Activated CD8-positive, alpha-beta T cell treated with anti-CD3 and anti-CD28 coated beads for 36 hours (primary cell): ENCODE data around the gene MED22. TPM values are rescaled to one million over a fixed set of nuclear protein-coding genes. Genes with fewer than 3 reads are reported as not detected.
A peak's percentile ranks its signal among the peaks of the same experiment; 100 is the strongest.

ENCODE experiments used
- ATAC-seq: fragments of 200-7000 bp; cut with Tn5 transposase; one replicate; pipeline ENCODE4 v1.10.0; 2021; ENCODE audit warnings: mild to moderate bottlenecking, moderate library complexity
- CTCF ChIA-PET: fragments of 350-600 bp; sonication (Branson Sonifier 250); formaldehyde crosslinking; loops from one replicate; lab custom pipeline; 2021; ENCODE audit warnings: antibody characterized with exemption; lab: Charles Lee
- POLR2A ChIA-PET: fragments of 350-600 bp; sonication (Branson Sonifier 250); formaldehyde crosslinking; loops from one replicate; lab custom pipeline; 2021; ENCODE audit warnings: antibody characterized with exemption; lab: Charles Lee
- DNase-seq: peaks from one replicate; pipeline ENCODE4 v3.0.0-alpha.2; 2020
- H3K27ac Mint-ChIP-seq: one replicate; pipeline ENCODE4 v1.8.0; 2021; ENCODE audit warnings: mild to moderate bottlenecking, mixed read lengths
- H3K27me3 Mint-ChIP-seq: one replicate; pipeline ENCODE4 v1.8.0; 2021; ENCODE audit warnings: mixed read lengths
- H3K36me3 Mint-ChIP-seq: one replicate; pipeline ENCODE4 v1.8.0; 2021; ENCODE audit warnings: low read depth, mixed read lengths
- H3K4me1 Mint-ChIP-seq: one replicate; pipeline ENCODE4 v1.8.0; 2021; ENCODE audit warnings: low read depth, mixed read lengths
- H3K4me3 Mint-ChIP-seq: one replicate; pipeline ENCODE4 v1.8.0; 2021; ENCODE audit warnings: mild to moderate bottlenecking, moderate library complexity, mixed read lengths
- H3K9me3 Mint-ChIP-seq: one replicate; pipeline ENCODE4 v1.8.0; 2021; ENCODE audit warnings: mixed read lengths
- intact Hi-C: fragments of 100-400 bp; cut with micrococcal nuclease; formaldehyde crosslinking; loops from one replicate; pipeline ENCODE4 v1.10.0; 2022
- total RNA-seq, 2 experiments: library from RNA; stranded (reverse); gene quantifications; one replicate each; pipeline ENCODE4 v1.2.3, GENCODE V29; 2021
- TF ChIP-seq, protein P1 (sequence below): fragments of 200-600 bp; IDR thresholded peaks from one replicate; pipeline ENCODE4 v1.8.0; 2022; ENCODE audit warnings: antibody characterized with exemption, mild to moderate bottlenecking

MED22 gene
- total RNA-seq, 2 experiments from 2014 or later, result 23.4 to 29.0 TPM

GRCh38 chr9:133374612-133375115 lies 26.7 kb upstream of the MED22 start:
- ATAC-seq (peak; percentile 19), DNase-seq (peak; percentile 62)
- POLR2A ChIA-PET, result interaction anchor here (0.9 to 28.8 kb wide), 9 partner anchors 9 to 42 kb away, joined by 3 to 872 read pairs (median 6); partner anchors contain the start of genes MED22, RPL7A, SURF1 and SURF2
- TF ChIP-seq, protein P1, sequence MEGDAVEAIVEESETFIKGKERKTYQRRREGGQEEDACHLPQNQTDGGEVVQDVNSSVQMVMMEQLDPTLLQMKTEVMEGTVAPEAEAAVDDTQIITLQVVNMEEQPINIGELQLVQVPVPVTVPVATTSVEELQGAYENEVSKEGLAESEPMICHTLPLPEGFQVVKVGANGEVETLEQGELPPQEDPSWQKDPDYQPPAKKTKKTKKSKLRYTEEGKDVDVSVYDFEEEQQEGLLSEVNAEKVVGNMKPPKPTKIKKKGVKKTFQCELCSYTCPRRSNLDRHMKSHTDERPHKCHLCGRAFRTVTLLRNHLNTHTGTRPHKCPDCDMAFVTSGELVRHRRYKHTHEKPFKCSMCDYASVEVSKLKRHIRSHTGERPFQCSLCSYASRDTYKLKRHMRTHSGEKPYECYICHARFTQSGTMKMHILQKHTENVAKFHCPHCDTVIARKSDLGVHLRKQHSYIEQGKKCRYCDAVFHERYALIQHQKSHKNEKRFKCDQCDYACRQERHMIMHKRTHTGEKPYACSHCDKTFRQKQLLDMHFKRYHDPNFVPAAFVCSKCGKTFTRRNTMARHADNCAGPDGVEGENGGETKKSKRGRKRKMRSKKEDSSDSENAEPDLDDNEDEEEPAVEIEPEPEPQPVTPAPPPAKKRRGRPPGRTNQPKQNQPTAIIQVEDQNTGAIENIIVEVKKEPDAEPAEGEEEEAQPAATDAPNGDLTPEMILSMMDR, result no peak
- intact Hi-C loops, result loop anchor here (10.0 kb wide), 1 partner anchor 110 kb away; no protein-coding TSS in a partner anchor
- Mint-ChIP-seq H3K4me3 (peak overlapping the region; percentile 99), H3K27ac (peak overlapping the region; percentile 98), H3K36me3 (peaks cover 50% of the 10 kb centered on the region), H3K27me3 (no peaks in the 10 kb centered on the region), H3K9me3 (no peaks in the 10 kb centered on the region), H3K4me1 (peaks cover 47% of the 10 kb centered on the region)
- CTCF ChIA-PET, result interaction anchor here (1.1 to 2.9 kb wide), 5 partner anchors 16 to 189 kb away, joined by 3 to 15 read pairs (median 7); partner anchors contain the start of genes MED22, RPL7A and SURF1

GRCh38 chr9:133372144-133372543 lies 24.2 kb upstream of the MED22 start:
- POLR2A ChIA-PET, result interaction anchor here (1.0 to 28.8 kb wide), 9 partner anchors 9 to 339 kb away, joined by 3 to 872 read pairs (median 5); partner anchors contain the start of genes MED22, REXO4, RPL7A and SURF1
- DNase-seq, result no peak
- H3K9me3 Mint-ChIP-seq, result no peaks in the 10 kb centered on the region
- intact Hi-C loops, result loop anchor here (10.0 kb wide), 1 partner anchor 113 kb away; no protein-coding TSS in a partner anchor
- peak overlapping the region; percentile 79 for H3K4me3 Mint-ChIP-seq
- ATAC-seq, result no peak
- peaks cover 68% of the 10 kb centered on the region for H3K36me3 Mint-ChIP-seq
- no peaks in the 10 kb centered on the region for H3K27me3 Mint-ChIP-seq
- TF ChIP-seq, protein P1, result no peak
- H3K27ac Mint-ChIP-seq, result peak overlapping the region; percentile 98
- CTCF ChIA-PET, result interaction anchor here (1.2 to 3.2 kb wide), 11 partner anchors 15 to 191 kb away, joined by 3 to 38 read pairs (median 5); partner anchors contain the start of genes MED22, RPL7A, SURF1 and SURF2
- peaks cover 62% of the 10 kb centered on the region for H3K4me1 Mint-ChIP-seq

GRCh38 chr9:133371261-133371711 lies 23.4 kb upstream of the MED22 start:
- DNase-seq (peak; percentile 93), ATAC-seq (peak; percentile 66)
- intact Hi-C loops, result loop anchor here (2.0 to 10.0 kb wide), 2 partner anchors 18 to 114 kb away; no protein-coding TSS in a partner anchor
- ChIA-PET CTCF (interaction anchor here (0.9 to 3.2 kb wide), 16 partner anchors 9 to 190 kb away, joined by 3 to 38 read pairs (median 6); partner anchors contain the start of genes MED22, RPL7A, SURF1 and SURF2), POLR2A (interaction anchor here (0.6 to 28.8 kb wide), 10 partner anchors 8 to 338 kb away, joined by 3 to 872 read pairs (median 5); partner anchors contain the start of genes CACFD1, MED22, REXO4 and RPL7A)
- Mint-ChIP-seq H3K4me3 (peak overlapping the region; percentile 79), H3K27ac (peak overlapping the region; percentile 98), H3K9me3 (no peaks in the 10 kb centered on the region), H3K27me3 (no peaks in the 10 kb centered on the region), H3K4me1 (peaks cover 63% of the 10 kb centered on the region), H3K36me3 (peaks cover 74% of the 10 kb centered on the region)
- TF ChIP-seq, protein P1, result peak; percentile 10

DNA sequence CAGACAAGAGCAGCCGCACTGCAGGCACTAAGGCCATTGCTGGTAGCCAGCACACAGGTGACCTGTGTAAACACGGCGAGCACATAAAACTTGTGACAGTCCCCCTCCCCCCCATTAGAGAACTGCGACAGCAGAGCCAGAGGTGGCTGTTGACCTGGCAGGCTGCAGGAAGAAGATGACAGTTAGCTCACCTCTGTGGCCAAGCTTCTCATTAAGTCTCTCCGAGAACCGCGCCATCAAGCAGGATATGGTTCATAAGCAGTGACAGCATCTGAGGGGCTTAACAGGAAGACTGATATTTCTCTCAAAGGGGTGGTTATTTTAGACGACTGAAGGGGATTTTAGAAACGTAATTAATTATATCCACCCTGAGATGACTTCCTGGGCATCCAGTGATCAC lies 22.8 kb upstream of the MED22 start:
- Mint-ChIP-seq H3K9me3 (no peaks in the 10 kb centered on the region), H3K27ac (peak overlapping the region; percentile 98), H3K4me3 (peak overlapping the region; percentile 79), H3K27me3 (no peaks in the 10 kb centered on the region), H3K36me3 (peaks cover 80% of the 10 kb centered on the region), H3K4me1 (peaks cover 66% of the 10 kb centered on the region)
- ChIA-PET CTCF (interaction anchor here (0.9 to 3.2 kb wide), 14 partner anchors 8 to 189 kb away, joined by 3 to 38 read pairs (median 6); partner anchors contain the start of genes SURF1 and SURF2), POLR2A (interaction anchor here (0.6 to 28.8 kb wide), 8 partner anchors 8 to 330 kb away, joined by 3 to 872 read pairs (median 5); partner anchors contain the start of genes CACFD1, MED22, REXO4 and RPL7A)
- intact Hi-C loops, result loop anchor here (2.0 to 10.0 kb wide), 2 partner anchors 18 to 114 kb away; no protein-coding TSS in a partner anchor
- DNase-seq, result peak; percentile 81
- peak; percentile 53 for ATAC-seq
- TF ChIP-seq, protein P1, result no peak
